ENCODE measurements around the gene GASK1A. TPM values are rescaled to one million over a fixed set of nuclear protein-coding genes. Genes with fewer than 3 reads are reported as not detected.

GASK1A gene
- total and polyA plus RNA-seq, 2 donors (not counting 3 experiments of a cell fraction or from before 2014, with no cell fraction given) = 0.04 TPM; not detected in 1

DNA sequence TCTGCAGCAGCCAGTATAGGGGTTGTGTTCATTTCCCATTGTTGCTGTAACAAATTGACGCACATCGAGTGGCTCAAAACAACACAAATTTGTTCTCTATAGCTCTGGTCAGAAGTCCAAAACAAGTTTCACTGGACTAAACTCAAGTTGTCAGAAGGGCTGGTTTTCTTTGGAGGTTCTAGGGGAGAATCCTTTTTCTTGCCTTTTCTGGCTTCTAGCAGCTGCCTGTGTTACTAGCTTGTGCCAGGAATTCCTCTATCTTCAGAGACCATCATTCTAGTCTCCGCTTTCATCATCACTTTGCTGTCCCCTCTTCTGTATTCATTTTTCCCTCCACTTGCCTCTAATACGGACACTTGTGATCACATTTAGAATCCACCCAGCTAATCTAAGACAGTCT is 20.5 kb downstream of the GASK1A start:
- BruUV-seq (replicated peaks) = no TSS peak
- Histone ChIP-seq H3K9me1 (replicated peaks; ENCODE audit: control insufficient read depth, extremely low read depth, insufficient read depth, low read length) (no peaks in the 10 kb centered on the region), H2AFZ (ENCODE audit: low read depth, low read length) (no peak overlapping the region), H3K9me3 (replicated peaks; ENCODE audit: control insufficient read depth, insufficient read depth, low read length) (no peaks in the 10 kb centered on the region), H3K4me2 (ENCODE audit: insufficient read depth, low read length) (no peak overlapping the region), H3K4me3 (replicated peaks in 1 of 3; ENCODE audit: insufficient read depth in 1 of 3, low read depth in 1 of 3, low read length in 3 of 3) (no peak overlapping the region), H3K36me3 (ENCODE audit: control insufficient read depth in 2 of 2, extremely low read depth in 1 of 2, insufficient read depth in 2 of 2, low read length in 2 of 2) (no peaks in the 10 kb centered on the region), H3K79me2 (ENCODE audit: control insufficient read depth, insufficient read depth, low read length) (no peaks in the 10 kb centered on the region), H3K4me1 (ENCODE audit: control insufficient read depth, extremely low read depth, insufficient read depth, low read length) (no peaks in the 10 kb centered on the region), H3K9ac (replicated peaks; ENCODE audit: extremely low read depth, insufficient read depth, low read length) (no peak overlapping the region), H3K27ac (ENCODE audit: insufficient read depth, low read depth, low read length) (no peak overlapping the region), H4K20me1 (replicated peaks; ENCODE audit: control insufficient read depth, extremely low read depth, insufficient read depth, low read length) (no peaks in the 10 kb centered on the region), H3K27me3 (ENCODE audit: control insufficient read depth in 2 of 2, insufficient read depth in 2 of 2, low read length in 2 of 2) (peaks cover 2 to 3% of the 10 kb centered on the region in 2 experiments)
- DNase-seq (ENCODE audit: low read depth, low spot score) (no peak), FAIRE-seq (no peak)
- dilution Hi-C loops (cut with MboI; ENCODE audit: extremely low pct_ligation_motif_present, low sequenced_read_pairs) = no loop called here
- intact Hi-C loops (cut with micrococcal nuclease) = no loop called here
- TF ChIP-seq EZH2 (IDR thresholded peaks at IDR 0.05; ENCODE audit: borderline replicate concordance, low read depth, low read length, severe bottlenecking) = no peak
- TF ChIP-seq FOS (IDR thresholded peaks at IDR 0.05; ENCODE audit: borderline replicate concordance, insufficient read depth, low read length) = no peak
- no peak for TF ChIP-seq POLR2AphosphoS5 (IDR thresholded peaks at IDR 0.05; ENCODE audit: insufficient read depth, low read depth, low read length)
- TF ChIP-seq JUN (IDR thresholded peaks at IDR 0.05; ENCODE audit: borderline replicate concordance, insufficient read depth, insufficient read length, low read depth) = no peak
- no peak for TF ChIP-seq GATA2 (IDR thresholded peaks at IDR 0.05; ENCODE audit: insufficient read depth, insufficient read length, low read depth, low read length)
- ChIA-PET POLR2A (no interaction called here), CTCF (interaction anchor here (1.0 kb wide), 2 partner anchors 9 to 16 kb away, joined by 3 read pairs; no protein-coding TSS in a partner anchor)

DNA sequence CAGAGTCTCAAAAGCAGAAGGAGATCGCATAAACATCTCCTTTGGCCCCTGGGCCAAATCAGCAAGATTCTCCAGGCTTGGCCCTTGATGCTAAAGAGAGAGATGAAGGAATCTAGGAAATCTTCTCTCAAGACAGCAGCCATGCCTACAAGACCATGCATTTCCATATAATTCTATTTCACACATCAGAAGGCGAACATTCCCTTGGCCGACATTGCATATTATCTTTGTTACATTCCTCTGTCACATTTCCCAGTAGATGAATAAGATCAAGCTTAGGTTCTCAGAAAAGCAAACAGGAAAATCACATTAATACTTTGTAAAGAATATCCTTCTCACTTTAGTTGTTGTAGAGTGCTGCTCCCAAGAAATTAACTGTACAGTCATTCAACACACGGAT is 21.3 kb downstream of the GASK1A start:
- POLR2A ChIA-PET = no interaction called here
- no peaks in the 10 kb centered on the region for H4K20me1 ChIP-seq (replicated peaks; ENCODE audit: control insufficient read depth, extremely low read depth, insufficient read depth, low read length)
- no peak overlapping the region for H3K27ac ChIP-seq (ENCODE audit: insufficient read depth, low read depth, low read length)
- BruUV-seq (replicated peaks) = no TSS peak
- no peak overlapping the region for H3K9ac ChIP-seq (replicated peaks; ENCODE audit: extremely low read depth, insufficient read depth, low read length)
- H3K4me1 ChIP-seq (ENCODE audit: control insufficient read depth, extremely low read depth, insufficient read depth, low read length) = no peaks in the 10 kb centered on the region
- no peaks in the 10 kb centered on the region for H3K9me1 ChIP-seq (replicated peaks; ENCODE audit: control insufficient read depth, extremely low read depth, insufficient read depth, low read length)
- no peak overlapping the region for H2AFZ ChIP-seq (ENCODE audit: low read depth, low read length)
- no peak for DNase-seq (ENCODE audit: low read depth, low spot score)
- FAIRE-seq = no peak
- TF ChIP-seq MYC (IDR thresholded peaks at IDR 0.05; ENCODE audit: low read depth, low read length) (no peak), GATA2 (IDR thresholded peaks at IDR 0.05; ENCODE audit: insufficient read depth, insufficient read length, low read depth, low read length) (no peak), FOS (IDR thresholded peaks at IDR 0.05; ENCODE audit: borderline replicate concordance, insufficient read depth, low read length) (no peak)
- dilution Hi-C loops (cut with MboI; ENCODE audit: extremely low pct_ligation_motif_present, low sequenced_read_pairs) (no loop called here), intact Hi-C loops (cut with micrococcal nuclease) (no loop called here)
- no peaks in the 10 kb centered on the region for H3K36me3 ChIP-seq (ENCODE audit: control insufficient read depth in 2 of 2, extremely low read depth in 1 of 2, insufficient read depth in 2 of 2, low read length in 2 of 2)
- H3K9me3 ChIP-seq (replicated peaks; ENCODE audit: control insufficient read depth, insufficient read depth, low read length) = no peaks in the 10 kb centered on the region
- H3K4me3 ChIP-seq (replicated peaks in 1 of 3; ENCODE audit: insufficient read depth in 1 of 3, low read depth in 1 of 3, low read length in 3 of 3) = no peak overlapping the region
- H3K79me2 ChIP-seq (ENCODE audit: control insufficient read depth, insufficient read depth, low read length) = no peaks in the 10 kb centered on the region
- peaks cover 2 to 3% of the 10 kb centered on the region in 2 experiments for H3K27me3 ChIP-seq (ENCODE audit: control insufficient read depth in 2 of 2, insufficient read depth in 2 of 2, low read length in 2 of 2)
- H3K4me2 ChIP-seq (ENCODE audit: insufficient read depth, low read length) = no peak overlapping the region
- CTCF ChIA-PET = no interaction called here

Data from endothelial cell of umbilical vein (primary cell).